Left renal pelvis (tissue), 4 donors: ENCODE results near the gene TUBGCP6. TPM values are rescaled to one million over a fixed set of nuclear protein-coding genes. Genes with fewer than 3 reads are reported as not detected.
"Not testable (repeated sequence)": the region's sequence is repeated elsewhere in the genome, so short reads cannot be mapped to it uniquely, and the experiment has no call there.

Experiments used
- DNase-seq, 4 donors: peaks; one replicate each; pipeline ENCODE4 v3.0.0-alpha.2; 2013; ENCODE audit warnings: low read depth in 4 of 4, low spot score in 3 of 4
- polyA plus RNA-seq, 4 donors: library from polyadenylated mRNA; unstranded; fragments of 120-200 nt; gene quantifications; one replicate each; pipeline ENCODE4 v1.2.1, GENCODE V29; 2013; ENCODE audit not compliant: insufficient read length in 4 of 4

The TUBGCP6 gene
- polyA plus RNA-seq, 4 donors: 24.2 to 47.3 (median 34.6) TPM

- DNase-seq: no peak
Measured at GRCh38 chr22:50215297-50216054, 29.3 kb downstream of the TUBGCP6 start.

GRCh38 chr22:50213263-50213662, 31.6 kb downstream of the TUBGCP6 start:
- DNase-seq: no peak

- DNase-seq: no peak
Measured at GRCh38 chr22:50211147-50211546, 33.7 kb downstream of the TUBGCP6 start.

GRCh38 chr22:50210378-50211139, 34.3 kb downstream of the TUBGCP6 start:
- no peak for DNase-seq

GRCh38 chr22:50209893-50210292, 34.9 kb downstream of the TUBGCP6 start:
- no peak for DNase-seq

GRCh38 chr22:50208939-50209892, 35.6 kb downstream of the TUBGCP6 start:
- DNase-seq: no peak

GRCh38 chr22:50208430-50208938, 36.3 kb downstream of the TUBGCP6 start:
- DNase-seq: no peak

GRCh38 chr22:50207383-50208140, 37.3 kb downstream of the TUBGCP6 start:
- DNase-seq: no peak

GRCh38 chr22:50206599-50206998, 38.2 kb downstream of the TUBGCP6 start:
- no peak for DNase-seq

GRCh38 chr22:50205781-50206569, 38.8 kb downstream of the TUBGCP6 start:
- DNase-seq: no peak

- DNase-seq: not testable (repeated sequence)
Measured at GRCh38 chr22:50204998-50205397, 39.8 kb downstream of the TUBGCP6 start.

- DNase-seq: no peak
Measured at GRCh38 chr22:50204571-50204970, 40.3 kb downstream of the TUBGCP6 start.

GRCh38 chr22:50203288-50203687, 41.5 kb downstream of the TUBGCP6 start:
- no peak for DNase-seq

GRCh38 chr22:50202130-50202666, 42.6 kb downstream of the TUBGCP6 start:
- DNase-seq: no peak

- DNase-seq: no peak
Measured at GRCh38 chr22:50201191-50202129, 43.4 kb downstream of the TUBGCP6 start.

GRCh38 chr22:50200461-50201190, 44.2 kb downstream of the TUBGCP6 start, which contains the start of gene SELENOO:
TSS of gene SELENOO (plus strand) at chr22:50201011. CDS start at chr22:50201037, 26 bp downstream.
- DNase-seq: peak; percentile 62 to 79 (median 78)
